GM23338 (cell line): Measurements from ENCODE around the gene CALY.

Source experiments
- CREB1 ChIP-seq: fragments of 250-450 bp; sonication (Bioruptor Pico); IDR thresholded peaks from 2 replicates; pipeline ENCODE4 v1.5.0; 2020; ENCODE audit warnings: low read depth, mild to moderate bottlenecking, moderate library complexity
- EZH2 ChIP-seq: fragments of 200-600 bp; sonication (generic); IDR thresholded peaks from one replicate; pipeline ENCODE4 v1.8.0; 2017; ENCODE audit warnings: antibody characterized with exemption, mild to moderate bottlenecking, low read depth; ENCODE audit not compliant: unreplicated experiment
- EZH2phosphoT487 ChIP-seq: fragments of 200-600 bp; sonication (generic); IDR thresholded peaks from one replicate; pipeline ENCODE4 v1.8.1; 2018; ENCODE audit warnings: antibody characterized with exemption; ENCODE audit not compliant: unreplicated experiment
- POLR2AphosphoS5 ChIP-seq: IDR thresholded peaks from 2 replicates; pipeline ENCODE4 v1.6.1; 2016; ENCODE audit warnings: antibody characterized with exemption, low read depth
- REST ChIP-seq: IDR thresholded peaks from one replicate; pipeline ENCODE4 v1.6.1; 2018; ENCODE audit warnings: antibody characterized with exemption; ENCODE audit not compliant: unreplicated experiment
- ZNF331 ChIP-seq: fragments of 250-450 bp; sonication (Bioruptor Pico); IDR thresholded peaks from 2 replicates; pipeline ENCODE4 v1.5.0; 2020; ENCODE audit warnings: low read depth, mild to moderate bottlenecking, moderate library complexity
- TF ChIP-seq, protein P1 (sequence below), 2 experiments: fragments of 200-600 bp in 1 of 2; sonication (generic) in 1 of 2; conservative IDR thresholded peaks; 2 replicates each; pipeline versions ENCODE4 v1.5.1 to v1.6.1; 2016 to 2017; ENCODE audit warnings: antibody characterized with exemption in 2 of 2, low read depth in 2 of 2, mild to moderate bottlenecking in 2 of 2, moderate library complexity in 1 of 2

- TF ChIP-seq, protein P1, sequence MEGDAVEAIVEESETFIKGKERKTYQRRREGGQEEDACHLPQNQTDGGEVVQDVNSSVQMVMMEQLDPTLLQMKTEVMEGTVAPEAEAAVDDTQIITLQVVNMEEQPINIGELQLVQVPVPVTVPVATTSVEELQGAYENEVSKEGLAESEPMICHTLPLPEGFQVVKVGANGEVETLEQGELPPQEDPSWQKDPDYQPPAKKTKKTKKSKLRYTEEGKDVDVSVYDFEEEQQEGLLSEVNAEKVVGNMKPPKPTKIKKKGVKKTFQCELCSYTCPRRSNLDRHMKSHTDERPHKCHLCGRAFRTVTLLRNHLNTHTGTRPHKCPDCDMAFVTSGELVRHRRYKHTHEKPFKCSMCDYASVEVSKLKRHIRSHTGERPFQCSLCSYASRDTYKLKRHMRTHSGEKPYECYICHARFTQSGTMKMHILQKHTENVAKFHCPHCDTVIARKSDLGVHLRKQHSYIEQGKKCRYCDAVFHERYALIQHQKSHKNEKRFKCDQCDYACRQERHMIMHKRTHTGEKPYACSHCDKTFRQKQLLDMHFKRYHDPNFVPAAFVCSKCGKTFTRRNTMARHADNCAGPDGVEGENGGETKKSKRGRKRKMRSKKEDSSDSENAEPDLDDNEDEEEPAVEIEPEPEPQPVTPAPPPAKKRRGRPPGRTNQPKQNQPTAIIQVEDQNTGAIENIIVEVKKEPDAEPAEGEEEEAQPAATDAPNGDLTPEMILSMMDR (conservative IDR thresholded peaks at IDR 0.05; ENCODE audit: low read depth in 2 of 2), result no peak
- TF ChIP-seq REST, result no peak
- TF ChIP-seq POLR2AphosphoS5, result no peak
- TF ChIP-seq EZH2phosphoT487, result no peak
- TF ChIP-seq ZNF331 (CRISPR knock-in tag), result no peak
- TF ChIP-seq EZH2, result no peak
- no peak for TF ChIP-seq CREB1 (CRISPR knock-in tag)
Observed at GRCh38 chr10:133313192-133313591, 23.5 kb downstream of the CALY start.
